Measurements from ENCODE around the gene ATL1. TPM values are rescaled to one million over a fixed set of nuclear protein-coding genes. Genes with fewer than 3 reads are reported as not detected.

ATL1 gene
- total RNA-seq, 1 experiment from 2014 or later: 1.5 TPM

- in situ Hi-C loops (cut with HindIII; ENCODE audit: low pct_unique_long_range_greater_than_20kb, low sequenced_read_pairs): no loop called here
- Histone ChIP-seq H3K9me3 (ENCODE audit: control insufficient read depth, insufficient read depth, low read depth, low read length) (no peaks in the 10 kb centered on the region), H3K36me3 (ENCODE audit: control insufficient read depth, insufficient read depth, low read length) (no peaks in the 10 kb centered on the region), H3K4me1 (ENCODE audit: control insufficient read depth, insufficient read depth, low read length) (no peaks in the 10 kb centered on the region), H3K27ac (ENCODE audit: low read length) (no peak overlapping the region), H3K27me3 (ENCODE audit: control insufficient read depth, insufficient read depth, low read length) (no peaks in the 10 kb centered on the region), H3K4me3 (ENCODE audit: low read depth in 2 of 2, low read length in 2 of 2) (no peak overlapping the region)
- DNase-seq (ENCODE audit: low read depth, low spot score) (no peak), ATAC-seq (no peak)
- ChIA-PET CTCF (no interaction called here), POLR2A (no interaction called here)
- BruUV-seq (replicated peaks): no TSS peak
- TF ChIP-seq CTCF (IDR thresholded peaks at IDR 0.05) (no peak), REST (IDR thresholded peaks at IDR 0.05; ENCODE audit: insufficient read depth in 1 of 2, low read depth in 2 of 2, low read length in 1 of 2) (no peak), POLR2AphosphoS5 (IDR thresholded peaks at IDR 0.05; ENCODE audit: low read depth, low read length) (no peak), SIN3A (IDR thresholded peaks at IDR 0.05; ENCODE audit: borderline replicate concordance, insufficient read depth, low read depth, low read length) (no peak), TCF7L2 (IDR thresholded peaks at IDR 0.05; ENCODE audit: low read depth, low read length) (no peak)
- intact Hi-C loops (cut with micrococcal nuclease; ENCODE audit: unreplicated experiment): no loop called here
These were observed 118.2 kb downstream of the ATL1 start for GRCh38 chr14:50678163-50678562.

- H3K27me3 ChIP-seq (ENCODE audit: control insufficient read depth, insufficient read depth, low read length): no peaks in the 10 kb centered on the region
- POLR2A ChIA-PET: no interaction called here
- DNase-seq (ENCODE audit: low read depth, low spot score) (no peak), ATAC-seq (no peak)
- H3K9me3 ChIP-seq (ENCODE audit: control insufficient read depth, insufficient read depth, low read depth, low read length): no peaks in the 10 kb centered on the region
- CTCF ChIA-PET: no interaction called here
- intact Hi-C loops (cut with micrococcal nuclease; ENCODE audit: unreplicated experiment) (no loop called here), in situ Hi-C loops (cut with HindIII; ENCODE audit: low pct_unique_long_range_greater_than_20kb, low sequenced_read_pairs) (no loop called here)
- H3K4me1 ChIP-seq (ENCODE audit: control insufficient read depth, insufficient read depth, low read length): no peaks in the 10 kb centered on the region
- no peak for TF ChIP-seq REST (IDR thresholded peaks at IDR 0.05; ENCODE audit: insufficient read depth in 1 of 2, low read depth in 2 of 2, low read length in 1 of 2)
- no peak for TF ChIP-seq POLR2AphosphoS5 (IDR thresholded peaks at IDR 0.05; ENCODE audit: low read depth, low read length)
- no peak for TF ChIP-seq TCF7L2 (IDR thresholded peaks at IDR 0.05; ENCODE audit: low read depth, low read length)
- TF ChIP-seq CTCF (IDR thresholded peaks at IDR 0.05): no peak
- no peak for TF ChIP-seq SIN3A (IDR thresholded peaks at IDR 0.05; ENCODE audit: borderline replicate concordance, insufficient read depth, low read depth, low read length)
- no TSS peak for BruUV-seq (replicated peaks)
- H3K27ac ChIP-seq (ENCODE audit: low read length): no peak overlapping the region
- no peak overlapping the region for H3K4me3 ChIP-seq (ENCODE audit: low read depth in 2 of 2, low read length in 2 of 2)
- H3K36me3 ChIP-seq (ENCODE audit: control insufficient read depth, insufficient read depth, low read length): no peaks in the 10 kb centered on the region
These were observed 119.7 kb downstream of the ATL1 start for GRCh38 chr14:50679674-50680073.

Other genes starting within 250 kb of the ATL1 start
- gene L2HGDH, start 247.9 kb upstream of the ATL1 start, total RNA-seq (2021; ENCODE audit: unreplicated experiment): 15.0 TPM
- 14.0 TPM for gene DMAC2L, start 247.8 kb upstream of the ATL1 start, total RNA-seq (2021; ENCODE audit: unreplicated experiment)
- 5.8 TPM for gene CDKL1, start 163.3 kb upstream of the ATL1 start, total RNA-seq (2021; ENCODE audit: unreplicated experiment)
- 33.1 TPM for gene MAP4K5, start 27.6 kb upstream of the ATL1 start, total RNA-seq (2021; ENCODE audit: unreplicated experiment)
- 13.2 TPM for gene SAV1, start 108.2 kb downstream of the ATL1 start, total RNA-seq (2021; ENCODE audit: unreplicated experiment)

Data from Panc1 (cell line).